Measurements from ENCODE around the gene EHMT1.

- TF ChIP-seq POLR2A (IDR thresholded peaks at IDR 0.05) (no peak), CTCF (IDR thresholded peaks at IDR 0.05) (no peak), EP300 (IDR thresholded peaks at IDR 0.05) (no peak)
Measured at GRCh38 chr9:137817236-137818200, 198.7 kb downstream of the EHMT1 start.
